CD4-positive, alpha-beta T cell treated with Interleukin-4 for 4 hours (primary cell): ENCODE results near the gene HOXB5.

Source experiments
- DNase-seq: peaks from one replicate; pipeline ENCODE4 v3.0.0-alpha.2; 2020

HOXB5 gene

DNA sequence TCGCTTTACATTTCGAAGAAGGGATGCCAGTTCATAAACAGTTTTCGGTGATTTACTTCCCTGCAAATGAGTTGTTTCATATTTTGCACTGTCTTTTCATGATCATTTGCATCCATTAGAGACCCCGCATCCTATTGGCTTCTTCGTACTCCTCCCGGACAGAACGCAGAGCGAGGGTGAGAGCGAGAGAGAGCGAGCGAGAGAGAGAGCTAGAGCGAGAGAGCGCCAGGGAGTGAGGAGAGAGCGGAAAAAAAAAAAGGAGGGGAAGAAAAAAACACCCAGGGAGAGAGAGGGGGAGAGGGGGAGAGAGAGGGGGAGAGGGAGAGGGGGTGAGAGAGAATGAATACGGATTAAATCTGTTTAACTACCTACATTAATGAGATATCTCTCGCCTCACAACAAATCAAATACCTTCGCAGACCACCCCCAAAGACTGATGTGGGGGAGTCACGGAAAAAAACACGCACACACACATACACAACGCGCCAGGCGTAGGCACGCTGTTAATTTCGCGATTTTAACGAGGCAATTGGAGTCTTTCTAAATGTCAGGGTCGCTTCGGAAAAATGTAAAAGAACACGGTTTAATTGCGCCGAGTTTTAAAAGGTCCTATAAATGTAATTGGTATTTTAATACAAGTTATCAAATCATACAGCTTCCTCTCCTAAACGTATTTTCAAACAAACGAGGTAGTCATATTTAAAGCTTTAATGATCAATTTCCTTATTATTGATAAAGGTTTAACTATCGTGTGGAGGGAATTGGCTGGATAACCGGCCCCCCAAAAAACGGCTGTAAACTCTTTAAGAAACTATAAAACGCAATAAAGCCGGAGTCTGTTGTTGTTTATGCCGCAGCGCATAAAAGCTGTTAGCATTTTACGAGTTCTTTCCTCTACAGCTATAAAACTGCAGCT, 21.7 kb upstream of the HOXB5 start, which contains the start of gene HOXB8:
Gene HOXB8 (minus strand): TSS at position 246 of the 916 bp plus-strand sequence. CDS start 588 bp downstream, outside the sequence.
- DNase-seq: no peak

DNA sequence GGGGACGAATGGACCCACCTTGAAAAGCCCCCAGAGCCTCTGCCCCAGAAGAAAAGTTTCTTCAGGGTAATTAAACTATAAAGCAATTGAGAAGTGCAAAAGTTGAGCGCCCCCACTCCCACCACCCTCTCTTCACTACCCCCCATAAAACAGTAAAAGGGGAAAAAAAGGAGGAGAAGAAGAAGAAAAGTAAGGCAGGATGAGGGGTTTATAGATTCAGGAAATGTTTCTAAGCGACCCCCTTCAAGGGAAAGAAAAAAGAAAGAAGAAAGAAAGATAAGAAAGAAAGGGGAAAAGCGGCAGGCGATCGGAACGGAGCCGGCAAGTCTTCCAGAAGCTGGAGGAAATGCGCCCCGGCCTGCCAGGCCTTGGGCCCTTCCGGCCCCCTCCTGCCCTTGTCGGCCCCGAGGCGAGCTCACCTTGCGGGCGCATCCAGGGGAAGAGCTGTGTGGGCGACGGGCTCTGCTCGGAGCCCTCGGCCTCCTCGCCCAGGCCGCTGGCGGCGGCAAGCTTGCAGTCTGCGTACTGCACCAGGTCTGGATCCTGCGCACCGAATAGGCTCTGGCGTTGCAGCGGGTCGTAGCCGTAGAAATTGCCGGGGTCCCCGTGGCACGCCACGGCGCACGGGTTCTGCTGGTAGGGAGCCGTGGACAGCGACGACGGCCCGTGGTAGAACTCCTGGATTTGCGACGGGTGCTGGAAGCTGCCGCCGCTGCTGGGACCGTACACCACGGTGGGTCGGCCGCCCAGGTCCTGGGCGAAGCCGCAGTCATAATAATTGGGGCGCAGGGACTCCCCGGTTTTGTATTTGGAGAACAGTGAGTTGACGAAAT, 20.5 kb upstream of the HOXB5 start:
- DNase-seq: no peak

DNA sequence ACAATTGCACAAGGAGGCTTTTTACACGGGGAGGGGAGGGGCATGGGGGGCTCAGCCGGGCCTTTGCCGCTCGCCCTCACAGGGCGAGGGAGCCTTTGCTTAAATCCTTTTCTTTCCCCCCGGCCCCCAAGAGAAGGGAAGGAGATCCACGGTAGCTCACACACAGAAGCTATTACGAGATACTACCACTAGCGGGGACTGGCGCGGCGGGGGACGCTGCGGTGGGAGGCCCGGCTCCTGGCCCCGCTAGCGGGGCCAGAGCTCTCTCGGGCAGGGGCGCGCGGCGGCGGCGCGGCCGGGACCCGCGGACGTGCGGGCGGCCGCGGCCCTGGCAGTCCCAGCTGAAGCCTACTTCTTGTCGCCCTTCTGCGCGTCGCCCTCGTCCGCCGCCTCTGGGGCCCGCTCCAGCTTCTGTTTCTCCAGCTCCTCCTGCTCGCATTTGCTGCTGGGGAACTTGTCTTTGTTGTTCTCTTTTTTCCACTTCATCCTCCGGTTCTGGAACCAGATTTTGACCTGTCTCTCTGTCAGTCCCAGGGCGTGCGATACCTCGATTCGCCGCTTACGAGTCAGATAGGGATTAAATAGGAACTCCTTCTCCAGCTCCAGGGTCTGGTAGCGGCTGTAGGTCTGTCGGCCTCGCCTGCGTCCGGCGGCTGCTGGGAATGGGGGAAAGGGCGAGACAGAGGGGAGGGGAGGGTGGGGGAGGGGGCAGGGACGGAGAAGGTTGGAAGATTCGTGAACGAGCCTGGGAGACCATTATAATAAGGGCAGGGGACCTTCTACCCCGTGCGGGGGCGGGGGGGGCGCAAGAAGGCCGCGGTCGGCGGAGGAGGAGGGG, 19.5 kb upstream of the HOXB5 start:
- peak; percentile 41 for DNase-seq

DNA sequence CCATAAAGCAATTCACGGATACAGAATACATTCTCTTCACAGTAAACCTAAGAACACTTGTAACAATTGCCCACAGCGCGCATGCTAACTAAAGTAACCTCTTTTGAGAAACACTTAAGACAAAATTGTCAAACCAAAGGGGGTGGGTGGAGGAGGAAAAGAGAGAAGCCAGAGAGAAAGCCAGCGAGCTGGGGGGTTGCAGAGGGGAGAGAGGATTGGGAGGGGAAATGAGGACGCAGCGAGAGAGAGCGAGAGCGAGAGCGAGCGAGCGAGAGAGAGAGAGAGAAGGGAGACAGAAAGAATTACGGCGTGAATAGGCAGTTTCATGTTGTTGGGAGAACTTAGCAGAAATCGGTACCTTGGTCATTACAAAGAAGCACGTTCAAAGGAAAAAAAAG, 18.9 kb upstream of the HOXB5 start:
- no peak for DNase-seq

DNA sequence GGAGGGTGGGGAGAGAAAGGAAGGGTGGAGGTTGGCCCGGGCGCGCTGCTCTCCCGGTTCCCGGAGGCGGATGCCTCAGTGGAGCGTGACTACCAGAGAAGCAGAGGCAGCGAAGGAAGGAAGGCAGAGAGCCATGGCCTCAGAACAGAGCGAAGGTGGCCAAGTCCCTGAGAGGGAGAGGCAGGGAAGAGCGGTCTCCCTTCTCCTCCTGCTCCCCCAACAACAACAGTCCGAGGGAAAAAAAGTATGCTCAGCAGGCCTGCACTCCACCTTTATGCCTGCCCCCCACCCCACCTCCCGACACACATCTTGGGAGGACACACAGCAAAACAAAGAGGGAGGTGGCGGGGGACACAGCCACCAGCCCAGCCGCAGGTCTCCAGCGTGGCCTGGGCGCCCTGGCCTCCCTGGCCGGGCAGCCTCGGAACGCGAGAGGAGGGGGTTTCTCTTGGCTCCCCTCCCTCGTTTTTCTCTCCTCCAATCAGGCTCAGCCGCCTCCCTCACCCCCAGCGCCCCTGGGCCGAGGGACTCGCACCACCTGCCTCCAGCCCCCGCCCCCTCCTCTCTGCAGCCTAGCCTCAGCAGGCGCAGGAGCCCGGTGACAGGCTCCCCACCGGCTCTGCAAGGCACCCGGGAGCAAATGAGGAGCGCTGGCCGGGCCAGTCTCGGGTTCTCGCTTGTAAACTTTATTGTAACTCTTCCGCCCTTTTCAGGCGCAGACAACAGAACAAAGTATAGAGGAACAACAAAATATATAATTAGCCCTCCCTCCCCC, 18.3 kb upstream of the HOXB5 start:
- DNase-seq: no peak

DNA sequence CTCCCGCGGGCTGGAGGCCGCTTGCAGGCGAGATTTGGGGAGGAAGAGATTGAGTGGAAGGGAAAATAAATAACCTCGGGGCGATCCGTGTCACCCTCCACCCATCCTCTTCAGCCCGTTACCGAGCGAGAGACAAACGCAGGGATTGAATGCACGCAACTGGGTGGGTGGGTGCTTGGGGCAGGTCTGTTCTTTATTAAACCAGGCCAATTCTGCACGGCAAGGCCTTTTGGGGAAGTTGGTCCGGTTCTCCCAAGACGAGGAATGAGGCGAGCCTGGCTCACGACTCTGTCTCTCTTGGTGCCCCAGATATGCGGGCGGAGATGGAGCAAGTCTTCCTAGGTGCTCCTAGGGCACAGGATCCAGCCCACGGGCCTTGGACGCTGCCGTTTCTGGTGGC, 17.6 kb upstream of the HOXB5 start:
- no peak for DNase-seq

DNA sequence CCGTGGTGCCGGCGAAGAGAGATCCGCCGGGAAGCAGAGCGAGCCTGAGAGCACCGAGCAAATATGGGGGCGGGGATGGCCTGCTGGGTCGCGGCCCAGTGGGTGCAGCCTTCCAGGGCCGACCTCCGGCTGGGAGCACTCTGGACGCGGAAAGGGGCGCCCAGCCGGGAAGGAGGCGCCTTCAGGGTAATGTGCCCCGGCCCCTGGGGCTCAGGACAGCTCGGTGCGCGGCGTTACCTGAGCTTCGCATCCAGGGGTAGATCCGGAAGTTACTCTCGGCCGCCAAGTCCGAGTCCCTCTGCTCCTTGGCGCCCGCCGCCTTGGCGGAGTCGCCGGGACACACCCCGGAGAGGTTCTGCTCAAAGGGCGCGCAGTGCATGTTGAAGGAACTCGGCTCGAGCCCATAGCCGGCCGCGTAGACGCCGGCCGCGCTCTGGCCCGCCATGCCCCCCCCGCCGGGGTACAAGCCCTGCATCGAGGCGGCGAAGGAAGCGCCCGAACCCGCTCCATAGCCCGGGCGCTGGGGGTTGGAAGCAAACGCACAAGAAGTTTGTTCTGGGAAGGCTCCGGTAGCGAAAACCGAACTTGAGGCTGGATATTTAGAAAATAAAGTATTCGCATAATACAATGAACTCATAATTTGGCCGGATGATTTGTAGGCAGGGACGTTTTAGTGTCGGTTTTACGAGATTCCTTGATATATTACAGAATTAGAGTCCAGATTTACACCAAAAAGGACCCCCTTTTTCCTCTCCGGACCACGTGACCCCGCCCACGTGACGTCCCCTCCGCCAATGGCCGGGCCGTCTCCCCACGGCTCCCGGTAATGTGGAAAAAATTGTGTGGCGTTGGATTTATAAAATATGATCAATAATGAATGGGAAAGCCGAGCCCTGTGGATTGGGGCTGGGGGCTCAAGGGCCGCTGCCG, 17.0 kb upstream of the HOXB5 start, which contains the start of gene HOXB7:
Gene HOXB7 (minus strand): TSS at position 736 of the 930 bp plus-strand sequence. CDS start 99 bp downstream, at position 637.
- DNase-seq: peak; percentile 53

DNA sequence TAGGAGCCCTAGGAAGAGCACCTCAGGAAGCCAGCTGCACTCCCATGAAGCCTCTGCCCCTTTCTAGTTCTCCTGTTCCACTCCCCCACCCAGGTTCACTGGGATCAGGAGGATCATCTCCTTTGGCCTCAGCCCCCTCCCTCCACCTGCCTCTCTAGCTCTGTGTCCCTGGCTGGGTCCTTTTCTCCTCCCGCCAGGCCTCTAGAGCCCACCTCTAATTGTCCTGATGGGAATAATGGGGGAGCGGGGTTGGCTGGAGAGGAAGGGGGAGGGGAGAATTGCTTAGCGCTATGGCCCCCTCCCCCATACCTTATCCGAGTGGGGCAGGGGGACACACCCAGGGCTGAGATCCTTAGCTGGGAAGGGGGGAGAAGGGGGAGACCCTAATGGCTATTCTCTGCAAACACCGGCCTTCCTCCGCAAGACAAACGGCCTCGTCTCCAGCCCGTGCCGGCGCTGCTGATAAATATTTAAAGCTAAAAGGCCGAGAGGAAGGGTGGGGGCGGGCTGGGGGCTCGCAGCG, 16.2 kb upstream of the HOXB5 start:
- DNase-seq: no peak

DNA sequence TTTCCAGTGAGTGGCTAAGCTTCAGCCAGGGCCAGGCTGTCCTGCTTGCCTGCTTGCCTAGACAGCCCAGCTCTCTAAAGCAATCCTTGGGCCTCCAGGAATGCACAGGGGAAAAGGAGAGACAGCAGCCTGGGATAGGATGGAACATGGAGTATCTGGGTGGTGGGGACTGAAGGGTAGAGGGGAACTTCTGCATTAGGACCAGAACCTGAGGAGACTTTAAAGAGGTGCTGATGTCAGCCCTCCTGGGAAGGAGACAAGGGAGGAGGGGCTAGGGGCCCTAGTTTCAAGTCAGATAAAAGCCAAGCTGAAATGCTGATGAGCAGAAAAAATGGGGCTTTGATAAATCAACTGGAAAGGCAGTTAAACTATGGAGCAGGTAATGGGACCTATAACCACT, 15.5 kb upstream of the HOXB5 start:
- no peak for DNase-seq

DNA sequence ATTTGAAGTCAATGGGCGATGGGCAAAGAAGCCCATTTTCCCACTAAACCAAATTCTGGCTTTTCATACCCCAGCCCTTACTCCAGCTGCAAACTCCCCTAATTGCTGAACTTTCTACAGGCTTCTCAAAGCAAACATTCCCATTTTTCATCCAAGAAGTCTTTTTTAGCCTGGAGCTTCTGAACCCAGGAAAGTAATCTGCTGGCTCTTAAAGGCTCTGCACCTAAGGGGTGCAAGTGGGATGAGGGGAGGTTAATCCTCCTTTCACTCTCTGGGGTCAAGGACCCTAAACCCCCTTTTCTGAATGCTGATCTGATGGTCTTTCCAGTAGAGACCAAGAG, 14.9 kb upstream of the HOXB5 start:
- no peak for DNase-seq

DNA sequence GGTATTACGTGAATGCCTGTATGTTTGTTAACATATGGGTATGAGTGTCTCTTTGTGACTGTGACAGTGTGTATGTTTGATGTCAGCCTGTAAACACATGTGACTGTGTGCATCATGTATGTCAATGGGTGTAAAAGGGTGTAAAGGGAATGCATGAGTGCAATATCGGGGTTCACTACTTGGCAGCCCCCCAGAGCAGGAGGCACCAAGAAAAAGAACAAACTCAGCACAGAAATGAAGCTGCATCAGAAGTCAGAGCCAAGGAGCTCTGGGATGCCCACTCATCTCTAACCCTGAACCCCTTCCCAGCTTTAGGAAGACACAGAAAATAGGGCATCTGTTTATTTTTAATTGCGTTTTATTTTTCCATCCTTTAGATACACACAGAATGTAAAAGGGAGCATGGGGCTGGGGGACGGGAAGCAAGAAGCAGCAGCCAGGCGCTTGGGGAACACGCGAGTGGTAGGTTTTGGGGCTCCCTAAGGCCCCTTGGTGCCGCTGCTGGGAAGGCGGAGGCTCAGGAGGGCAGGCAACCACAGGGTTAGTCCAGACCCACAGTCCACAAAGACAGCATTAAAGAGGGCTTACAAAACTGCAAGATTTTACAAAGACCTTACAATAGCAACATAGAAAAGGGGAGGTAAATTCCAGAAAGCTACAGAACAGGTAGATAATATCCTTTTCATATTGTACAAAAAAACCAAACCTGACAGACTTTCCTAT, 13.5 kb upstream of the HOXB5 start:
- DNase-seq: no peak

DNA sequence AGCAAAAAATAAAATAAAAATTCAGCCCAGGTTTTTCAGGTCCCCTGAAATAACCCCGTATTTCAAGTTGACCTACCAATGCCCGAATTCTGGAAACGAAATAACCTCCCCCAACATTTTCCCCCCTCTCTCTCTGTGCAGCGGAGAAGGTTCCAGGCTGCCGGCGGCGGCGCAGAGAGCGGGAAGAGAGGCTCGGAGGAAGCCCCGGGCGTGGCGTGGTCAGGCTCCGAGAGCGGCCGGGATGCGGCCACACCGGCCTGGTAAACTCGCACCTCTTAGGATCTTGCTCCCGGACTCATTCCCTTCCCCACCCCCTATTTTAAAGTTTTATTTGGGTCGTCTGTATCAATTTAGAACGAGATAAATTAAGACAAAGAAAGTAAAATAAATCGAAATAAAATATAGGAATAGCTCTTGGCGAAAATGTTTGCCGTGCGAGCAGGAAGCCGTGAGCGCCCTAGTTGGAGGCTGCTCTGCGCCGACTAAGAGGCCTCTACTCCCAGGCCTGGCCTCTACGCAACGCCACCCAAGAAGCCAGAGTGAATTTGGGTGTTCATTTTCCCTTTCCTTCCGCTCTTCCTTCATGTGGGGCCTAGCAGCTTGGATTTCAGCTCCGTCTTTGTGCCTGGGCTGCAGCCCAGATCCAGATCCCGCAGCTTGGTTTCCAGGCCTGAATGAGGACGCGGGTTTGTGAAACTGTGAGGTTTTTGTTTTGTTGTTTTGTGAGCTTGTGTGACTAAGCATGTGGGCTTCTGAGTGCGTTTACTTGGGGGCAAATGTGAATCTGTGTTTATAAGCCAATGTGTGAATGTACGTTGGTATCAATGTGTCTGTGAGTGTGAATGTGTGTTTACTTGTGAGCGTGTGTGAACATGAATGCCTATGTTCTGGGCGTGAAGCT, 12.7 kb upstream of the HOXB5 start:
- no peak for DNase-seq

DNA sequence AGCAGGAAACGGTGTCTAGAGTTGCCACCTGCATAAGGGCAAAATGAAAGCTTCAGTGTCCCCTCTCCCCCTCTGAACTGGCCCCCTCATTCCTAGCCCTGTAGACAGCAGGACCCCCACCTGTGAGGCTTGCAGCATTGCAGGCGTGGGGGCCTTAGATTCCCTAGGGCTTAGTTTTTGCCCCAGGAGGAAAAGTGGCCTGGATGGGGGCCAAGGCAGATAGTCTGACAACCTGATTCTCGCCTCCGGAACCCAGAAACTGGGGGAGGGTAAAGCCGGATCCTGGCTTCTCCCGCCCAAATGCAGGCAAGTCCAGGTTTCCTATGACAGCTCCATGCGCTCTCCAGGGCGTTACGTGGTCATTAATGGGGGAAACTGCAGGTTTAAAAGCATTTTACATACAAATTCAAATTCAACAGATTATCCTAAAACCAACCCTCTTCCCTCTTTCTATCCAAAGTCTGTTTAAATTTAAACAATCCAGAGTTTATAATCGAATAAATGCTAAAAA, 11.9 kb upstream of the HOXB5 start:
- no peak for DNase-seq

DNA sequence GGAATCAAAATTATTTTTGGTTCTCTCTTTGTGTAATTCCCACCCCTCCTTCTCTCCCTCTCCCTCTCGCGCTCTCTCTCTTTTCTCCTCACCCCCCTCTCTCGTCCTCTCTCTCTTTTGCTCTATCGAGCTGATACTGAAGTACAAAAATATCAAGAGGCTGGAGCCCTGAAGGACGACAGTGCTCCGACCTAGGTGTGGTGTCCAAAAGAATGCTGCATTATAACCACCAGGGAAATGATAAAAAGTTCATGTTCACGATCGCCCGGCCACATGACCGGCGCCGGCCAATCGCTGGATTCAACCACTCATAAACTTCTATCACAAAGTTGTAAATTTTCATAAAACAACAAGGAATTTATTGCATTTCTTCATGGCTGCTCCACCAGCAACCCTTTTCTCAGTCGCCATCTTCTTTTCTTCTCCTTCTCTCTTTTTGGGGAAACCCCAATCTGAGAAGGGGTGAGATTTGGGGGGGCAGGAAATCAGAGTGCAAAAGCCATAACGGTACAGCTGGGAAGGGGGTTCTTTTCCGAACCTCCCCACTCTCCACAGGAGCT, 11.3 kb upstream of the HOXB5 start, which contains the start of gene HOXB6:
Gene HOXB6 (minus strand): TSS at position 217 of the 560 bp plus-strand sequence. CDS start 6,836 bp downstream, outside the sequence.
- DNase-seq: no peak

DNA sequence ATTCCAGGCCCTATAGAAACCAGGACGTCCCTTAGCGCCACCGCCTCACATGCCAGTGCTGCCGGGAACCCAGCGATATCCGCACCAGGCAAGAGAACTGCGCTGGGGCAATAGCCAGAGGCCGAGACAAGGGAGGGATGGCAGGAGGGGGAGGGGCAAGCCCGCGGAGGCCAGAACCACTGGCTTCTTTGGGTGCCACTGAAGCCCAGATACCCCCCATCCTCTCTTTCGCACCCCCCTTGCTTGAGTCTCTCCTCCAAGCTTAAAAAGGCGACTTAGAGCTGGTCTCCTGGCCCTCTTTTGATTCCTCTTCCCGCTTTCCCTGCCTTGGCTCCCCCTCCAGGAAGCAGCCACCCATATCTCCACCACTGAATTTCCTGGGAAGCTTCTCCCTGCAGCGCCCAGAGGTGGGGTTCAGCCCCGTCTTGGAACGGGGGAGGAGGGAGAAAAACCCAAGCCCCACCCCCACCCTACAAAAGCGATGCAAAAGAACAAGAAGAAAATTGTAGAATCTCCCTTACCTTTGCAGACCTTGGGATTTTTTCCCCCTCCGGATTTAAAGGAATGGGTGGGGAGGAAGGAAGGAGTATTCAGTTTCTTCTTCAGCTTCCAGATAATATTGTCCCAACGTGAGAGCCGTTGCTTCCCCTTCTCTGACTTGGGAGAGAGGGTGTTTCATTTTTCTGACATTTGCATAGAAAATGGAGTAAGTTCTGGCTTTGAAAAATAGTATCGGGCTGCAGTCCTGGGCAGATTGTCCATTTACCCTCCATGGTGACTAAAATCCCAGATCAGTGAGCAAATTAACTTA, 10.6 kb upstream of the HOXB5 start:
- DNase-seq: no peak

DNA sequence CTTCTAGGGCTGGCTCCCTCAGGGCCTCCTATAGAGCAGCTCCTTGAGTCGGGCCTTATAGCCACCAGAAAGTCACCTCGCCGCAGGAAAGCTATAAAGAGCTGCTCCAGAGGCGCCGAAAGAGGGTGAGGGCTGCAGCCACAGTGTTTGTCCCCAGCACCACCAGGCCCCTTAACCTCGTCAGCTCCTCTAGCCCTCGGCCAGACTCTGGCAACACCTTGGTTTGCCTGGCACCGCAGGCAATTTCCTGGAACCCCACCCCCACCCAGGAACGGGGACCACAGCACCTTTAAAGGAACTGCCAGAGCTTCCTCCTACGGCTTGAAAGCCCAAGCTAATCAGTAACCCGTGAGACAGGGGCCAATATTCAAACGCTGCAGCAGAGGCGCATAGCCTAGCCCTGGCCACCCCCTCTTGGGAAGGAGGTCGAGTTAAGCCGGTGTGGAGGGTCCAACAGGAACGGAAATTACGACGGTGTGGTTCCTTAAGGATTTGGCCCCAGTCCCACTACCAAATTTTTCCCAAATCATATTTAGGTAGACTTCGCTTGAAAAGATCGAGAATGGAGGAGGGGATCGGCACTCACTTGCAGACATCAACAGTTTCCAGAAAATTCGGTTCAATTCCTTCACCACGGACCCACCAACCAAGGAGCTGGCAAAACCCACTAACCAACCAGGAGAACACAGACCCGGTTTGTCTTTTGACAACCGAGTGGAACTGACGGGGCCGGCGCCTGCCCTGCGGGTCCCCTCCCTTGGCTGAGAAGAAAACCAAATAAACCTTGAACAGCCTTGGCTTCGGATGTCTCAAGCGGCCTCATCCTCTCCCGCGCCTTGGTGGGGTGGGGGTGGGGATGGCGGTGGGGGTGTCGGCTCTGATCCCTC, 8.2 kb upstream of the HOXB5 start:
- no peak for DNase-seq
